GM19452 (cell line): Measurements from ENCODE around the gene HOXD4.

ENCODE experiments used
- ATAC-seq: cut with Tn5 transposase; IDR thresholded peaks from one replicate; pipeline ENCODE4 v1.9.1; 2021; ENCODE audit not compliant: unreplicated experiment

Gene HOXD4

DNA sequence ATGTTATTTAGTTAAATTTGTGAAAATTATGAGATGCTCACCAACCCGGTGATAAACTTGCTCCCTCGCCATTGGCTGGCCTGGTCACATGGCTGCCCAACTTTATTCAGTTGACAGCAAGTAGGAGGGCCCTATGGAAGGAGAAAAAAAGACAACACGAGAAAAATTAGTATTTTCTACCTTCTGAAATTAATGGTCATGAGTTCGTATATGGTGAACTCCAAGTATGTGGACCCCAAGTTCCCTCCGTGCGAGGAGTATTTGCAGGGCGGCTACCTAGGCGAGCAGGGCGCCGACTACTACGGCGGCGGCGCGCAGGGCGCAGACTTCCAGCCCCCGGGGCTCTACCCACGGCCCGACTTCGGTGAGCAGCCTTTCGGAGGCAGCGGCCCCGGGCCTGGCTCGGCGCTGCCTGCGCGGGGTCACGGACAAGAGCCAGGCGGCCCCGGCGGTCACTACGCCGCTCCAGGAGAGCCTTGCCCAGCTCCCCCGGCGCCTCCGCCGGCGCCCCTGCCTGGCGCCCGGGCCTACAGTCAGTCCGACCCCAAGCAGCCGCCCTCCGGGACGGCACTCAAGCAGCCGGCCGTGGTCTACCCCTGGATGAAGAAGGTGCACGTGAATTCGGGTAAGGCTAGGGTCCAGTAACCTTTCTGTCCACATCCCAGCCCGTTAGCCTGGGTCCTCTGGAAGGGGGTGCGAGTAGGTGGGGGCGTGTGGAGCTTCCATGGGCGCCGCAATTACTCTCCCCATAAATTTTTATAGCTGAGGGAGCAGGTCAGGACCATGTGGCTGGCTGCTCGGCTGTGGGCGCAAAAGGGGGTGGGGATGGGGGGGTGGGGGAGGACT, at the start of gene HOXD4:
Gene HOXD4 (plus strand): TSS at position 109 of the 846 bp plus-strand sequence. CDS start 84 bp downstream, at position 193.
- ATAC-seq: no peak

DNA sequence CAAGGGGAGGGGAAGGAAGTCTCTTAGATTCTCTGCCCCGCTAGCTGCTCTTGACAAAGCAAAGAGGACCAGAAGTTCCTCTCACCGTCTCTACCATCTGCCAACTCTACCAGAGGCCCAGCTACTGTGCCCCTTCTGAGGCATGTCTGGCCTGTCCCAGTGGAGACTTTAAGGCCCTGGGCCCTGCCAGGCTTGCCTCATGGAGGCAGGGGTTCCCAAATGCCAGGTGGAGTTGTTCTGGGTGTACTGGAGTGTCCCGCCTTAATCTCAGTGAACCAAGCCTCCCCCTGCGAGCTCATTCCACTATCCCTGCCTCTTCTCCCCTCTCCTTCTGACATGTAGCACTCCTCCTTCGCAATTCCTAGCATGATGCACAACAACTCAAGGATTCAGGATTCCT, 49.5 kb upstream of the HOXD4 start:
- ATAC-seq: no peak

DNA sequence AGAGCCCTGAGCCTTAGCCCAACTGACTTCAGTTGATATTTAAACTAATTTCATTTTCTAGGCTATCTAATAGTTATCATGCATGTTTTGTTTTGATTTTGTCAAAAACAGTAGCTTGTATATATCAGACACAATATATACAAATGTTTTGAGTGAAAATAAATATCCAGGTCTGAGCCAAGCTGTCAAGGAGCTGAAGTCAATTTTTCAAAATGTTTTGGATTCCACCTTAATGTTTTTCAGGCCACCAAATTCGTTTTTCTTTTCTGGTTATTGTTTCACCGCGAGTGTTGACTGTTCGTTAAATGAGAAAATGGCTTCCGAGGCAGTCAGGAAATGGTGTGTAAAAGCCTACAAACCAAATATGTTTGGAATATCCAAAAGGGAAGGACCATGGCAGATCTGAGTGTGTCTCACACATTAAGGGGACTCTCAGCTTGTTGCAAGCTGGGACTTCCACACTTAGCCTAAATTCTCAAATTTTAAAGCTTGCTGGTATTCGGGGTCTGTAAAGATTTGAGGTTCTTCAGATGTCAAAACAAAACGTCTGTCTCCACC, 49.0 kb upstream of the HOXD4 start:
- no peak for ATAC-seq

DNA sequence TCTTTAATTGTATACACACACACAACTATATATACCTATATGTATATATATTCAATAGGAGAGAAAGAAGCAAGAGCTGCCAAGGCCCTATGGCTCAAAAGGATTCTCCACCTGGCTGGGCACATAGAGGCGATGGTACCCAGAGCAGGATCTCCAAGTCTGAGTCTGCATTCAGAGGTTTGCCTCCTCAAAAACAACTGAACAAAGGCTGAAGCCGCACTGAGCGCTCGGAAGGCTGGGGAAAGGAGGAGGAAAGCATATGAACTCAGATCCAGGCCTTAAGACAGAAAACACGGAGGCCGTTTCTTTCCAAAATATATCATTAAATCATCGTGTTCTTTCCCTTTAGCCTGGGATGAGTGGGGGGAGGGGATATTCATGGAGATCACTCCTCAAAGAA, 48.2 kb upstream of the HOXD4 start:
- ATAC-seq: no peak

DNA sequence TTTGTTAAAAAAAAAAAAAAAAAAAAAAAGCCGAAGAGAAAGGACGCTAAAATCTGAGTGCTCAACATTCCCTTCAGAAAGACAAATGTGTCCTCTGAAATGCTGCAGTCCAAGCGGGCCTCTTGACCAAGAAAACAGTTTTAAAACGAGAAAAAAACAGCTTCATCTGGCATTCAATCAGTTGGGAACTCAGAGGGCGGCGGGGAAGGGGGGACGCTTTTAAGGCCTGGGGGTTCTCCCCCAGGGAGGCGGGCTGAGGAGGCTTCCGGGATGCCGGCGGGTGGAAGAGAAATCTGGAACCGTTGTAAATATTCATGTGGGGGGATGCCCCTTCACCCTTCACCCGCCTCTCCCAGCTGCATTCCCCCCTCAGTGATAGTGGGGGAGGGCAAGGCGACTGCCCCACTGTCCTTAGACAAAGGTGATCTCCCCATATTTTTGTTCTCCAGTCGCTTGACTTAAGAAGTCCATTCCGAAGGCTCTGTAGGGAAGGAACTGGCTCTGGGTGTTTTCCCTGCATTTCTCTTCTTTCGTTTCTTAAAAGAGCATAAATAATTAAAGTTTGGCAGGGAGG, 47.5 kb upstream of the HOXD4 start:
- no peak for ATAC-seq

DNA sequence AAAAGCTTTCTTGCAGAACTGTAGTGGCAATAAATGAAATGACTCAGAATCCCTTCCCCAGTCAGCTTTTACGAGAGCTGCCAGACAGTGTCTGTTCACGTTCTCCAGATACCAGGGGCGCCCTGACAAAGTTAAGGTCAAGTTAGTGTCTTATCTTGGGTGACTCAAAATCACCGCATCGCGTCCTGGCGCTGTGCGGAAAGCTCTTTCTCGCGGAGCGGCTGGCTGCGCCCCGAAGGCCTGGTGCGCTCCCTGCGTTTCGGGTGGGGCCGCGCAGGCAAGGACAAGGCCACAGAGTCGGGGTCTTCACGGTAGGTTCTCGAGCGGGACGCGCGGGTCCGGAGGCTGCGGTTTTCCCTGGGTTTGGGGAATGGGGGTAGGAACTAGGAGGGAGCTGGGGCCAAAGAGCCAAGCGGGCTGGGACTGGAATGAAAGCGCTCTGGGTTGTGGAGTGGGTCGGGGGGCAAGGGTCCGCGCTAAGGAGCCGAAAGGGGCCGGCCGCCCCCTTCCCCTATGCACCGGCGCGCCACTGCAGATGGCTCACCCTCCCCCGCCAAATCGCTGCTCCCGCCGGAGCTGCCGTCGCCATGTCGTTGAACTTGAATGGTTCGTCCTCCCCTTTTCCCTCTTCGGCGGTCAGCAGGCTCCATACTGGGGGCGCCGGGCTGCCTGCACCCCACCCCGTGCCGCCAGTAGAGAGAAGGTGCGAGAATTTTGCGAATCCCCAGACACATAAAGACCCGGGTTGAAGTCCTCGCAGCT, 46.9 kb upstream of the HOXD4 start:
- no peak for ATAC-seq

DNA sequence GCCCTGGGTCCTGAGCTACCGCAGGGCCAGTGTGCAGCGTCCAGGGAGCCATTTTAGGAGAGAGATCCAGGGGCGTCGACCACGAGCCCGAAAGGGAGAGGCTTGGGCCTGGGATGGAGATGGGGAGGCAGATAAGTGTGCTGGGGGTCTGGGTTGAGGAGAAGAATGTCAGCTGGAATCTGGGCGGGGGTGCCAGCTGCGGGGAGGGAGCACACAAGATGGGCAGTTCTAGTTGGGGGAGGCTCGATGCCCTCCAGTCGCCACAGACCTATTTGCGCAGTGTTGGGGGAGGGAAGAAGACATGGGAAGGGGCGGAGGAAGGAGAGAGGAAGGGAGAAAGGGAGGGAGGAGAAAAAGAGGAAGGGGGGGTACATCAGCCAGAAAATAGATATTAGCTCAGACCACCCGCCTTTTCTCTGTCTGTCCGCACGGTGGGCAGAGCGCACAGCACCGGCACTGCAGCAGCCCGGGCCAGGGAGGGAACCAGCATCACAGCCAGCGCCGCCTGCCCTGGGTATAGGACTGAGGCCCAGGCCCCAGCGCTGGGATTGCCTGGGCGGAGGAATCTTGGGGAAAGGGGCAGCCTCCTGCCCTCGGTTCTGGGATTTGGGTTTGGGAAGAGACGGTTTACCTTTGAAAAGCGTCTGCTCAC, 46.1 kb upstream of the HOXD4 start:
- no peak for ATAC-seq

DNA sequence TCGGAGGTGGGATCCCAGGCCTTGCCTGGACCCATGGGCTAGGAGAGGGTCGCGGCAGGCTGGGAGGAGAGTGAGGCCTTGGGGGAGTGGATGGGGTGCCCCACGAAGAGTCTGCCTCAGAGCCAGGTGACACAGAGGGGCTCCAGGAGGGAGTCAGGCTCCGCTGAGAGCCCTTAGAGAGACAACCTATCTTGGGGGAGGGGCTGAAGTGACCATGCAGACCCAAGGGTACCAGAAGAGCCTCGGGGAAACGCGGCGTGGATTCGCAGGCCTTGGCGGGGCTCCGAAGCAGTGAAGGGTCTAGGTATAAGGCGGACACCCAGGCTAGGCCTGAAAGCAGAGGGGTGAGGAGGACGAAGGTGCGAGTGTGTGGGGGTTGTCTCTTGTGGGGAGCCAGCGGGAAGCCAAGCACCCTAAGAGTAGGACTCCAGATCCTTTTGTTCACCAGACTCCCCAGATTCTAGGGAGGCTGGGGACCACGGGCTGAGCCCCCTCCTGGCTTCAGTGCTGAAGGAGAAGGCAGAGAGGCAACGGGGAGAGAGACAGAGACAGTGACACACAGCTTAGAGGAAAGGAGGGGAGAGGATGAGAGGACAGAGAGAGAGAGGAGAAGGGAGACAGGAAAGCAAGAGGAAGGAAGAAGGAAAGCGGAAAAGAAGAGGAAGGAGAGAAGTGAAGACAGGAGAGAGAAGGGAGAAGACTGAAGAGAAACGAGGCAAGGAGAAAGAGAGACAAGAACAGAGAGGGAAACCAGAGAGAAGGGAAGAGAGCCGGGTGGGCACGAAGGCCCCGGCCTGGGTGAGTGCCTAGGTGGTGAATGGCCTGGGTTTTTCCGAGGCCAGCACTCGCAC, 45.4 kb upstream of the HOXD4 start:
- no peak for ATAC-seq

DNA sequence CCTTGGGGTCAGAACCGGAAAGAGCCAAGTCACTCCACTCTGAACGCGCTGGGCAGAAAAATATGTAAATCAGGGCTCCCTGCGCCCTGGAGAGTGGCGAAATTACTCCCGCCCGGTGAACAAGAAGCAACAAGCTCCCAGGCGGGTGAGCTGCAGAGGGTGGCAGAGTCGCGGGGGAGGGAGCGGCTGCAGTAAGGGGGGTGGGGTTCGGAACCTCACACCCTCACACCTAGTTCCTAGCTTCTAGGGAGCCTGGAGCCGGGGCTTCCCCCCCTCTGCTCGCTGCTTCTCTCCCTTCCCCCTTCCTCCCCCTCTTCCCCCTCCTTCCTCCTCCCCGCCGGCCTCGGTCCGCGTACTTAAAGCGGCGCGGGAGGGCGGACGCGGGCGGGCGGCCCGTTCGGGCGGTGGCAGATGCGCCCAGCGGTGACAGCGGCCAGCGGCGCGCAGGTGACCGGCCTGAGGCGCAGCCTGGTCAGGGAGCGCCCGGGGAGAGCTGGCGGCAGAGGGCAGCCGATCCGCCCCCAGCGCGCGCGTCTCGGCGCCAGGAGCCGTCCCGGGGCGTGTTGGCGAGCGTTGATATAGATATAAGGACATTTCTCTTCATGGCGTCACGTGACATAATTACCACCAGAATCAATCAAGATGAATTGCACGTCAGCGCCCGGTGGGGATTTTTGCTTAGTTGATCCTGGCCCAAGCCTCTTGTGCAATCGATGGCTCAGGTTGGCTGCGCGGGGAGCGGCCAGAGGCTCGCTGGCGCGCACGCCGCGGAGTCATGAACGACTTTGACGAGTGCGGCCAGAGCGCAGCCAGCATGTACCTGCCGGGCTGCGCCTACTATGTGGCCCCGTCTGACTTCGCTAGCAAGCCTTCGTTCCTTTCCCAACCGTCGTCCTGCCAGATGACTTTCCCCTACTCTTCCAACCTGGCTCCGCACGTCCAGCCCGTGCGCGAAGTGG, 44.5 kb upstream of the HOXD4 start, which contains the start of gene HOXD11:
Gene HOXD11 (plus strand): TSS at position 700 of the 959 bp plus-strand sequence. CDS start 76 bp downstream, at position 776.
- ATAC-seq: no peak

DNA sequence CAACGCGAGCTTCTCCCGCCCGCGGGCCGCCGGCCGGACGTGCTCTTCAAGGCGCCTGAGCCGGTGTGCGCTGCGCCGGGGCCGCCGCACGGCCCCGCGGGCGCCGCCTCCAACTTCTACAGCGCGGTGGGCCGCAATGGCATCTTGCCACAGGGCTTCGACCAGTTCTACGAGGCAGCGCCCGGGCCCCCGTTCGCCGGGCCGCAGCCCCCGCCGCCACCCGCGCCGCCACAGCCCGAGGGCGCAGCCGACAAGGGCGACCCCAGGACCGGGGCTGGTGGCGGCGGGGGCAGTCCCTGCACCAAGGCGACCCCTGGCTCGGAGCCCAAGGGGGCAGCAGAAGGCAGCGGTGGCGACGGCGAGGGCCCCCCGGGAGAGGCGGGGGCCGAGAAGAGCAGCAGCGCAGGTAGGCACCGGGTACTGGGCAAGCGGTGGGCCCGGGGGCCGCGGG, 43.6 kb upstream of the HOXD4 start:
- ATAC-seq: no peak

DNA sequence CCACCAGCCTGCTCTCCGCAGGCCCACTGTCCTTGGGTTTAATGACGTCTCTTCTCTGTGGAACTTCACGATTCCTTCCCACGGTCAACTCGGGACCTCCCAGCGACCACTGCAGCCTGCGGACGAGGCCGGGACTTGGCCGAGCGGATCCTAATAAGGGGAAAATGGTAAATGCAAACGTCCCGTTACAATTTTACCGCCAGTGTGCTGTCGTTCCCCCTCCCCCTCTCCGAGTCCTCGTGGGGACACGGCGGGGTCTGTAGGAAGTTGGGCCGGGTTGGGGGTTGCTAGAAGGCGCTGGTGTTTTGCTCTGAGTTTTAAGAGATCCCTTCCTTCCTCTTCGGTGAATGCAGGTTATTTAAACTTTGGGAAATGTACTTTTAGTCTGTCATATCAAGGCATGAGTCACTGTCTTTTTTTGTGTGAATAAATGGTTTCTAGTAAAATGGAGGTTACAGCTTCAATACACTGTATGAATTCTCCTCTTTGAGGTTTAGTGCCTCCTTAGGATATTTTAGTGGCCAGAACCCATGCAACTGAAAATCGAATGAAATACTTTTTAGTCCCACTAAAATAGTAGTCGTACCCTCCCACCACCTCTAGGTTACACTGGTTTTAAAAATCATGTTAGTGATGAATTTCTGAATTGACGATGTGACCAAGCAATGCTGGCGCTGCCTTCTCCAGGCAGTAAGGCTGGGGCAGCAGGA, 42.0 kb upstream of the HOXD4 start:
- no peak for ATAC-seq

DNA sequence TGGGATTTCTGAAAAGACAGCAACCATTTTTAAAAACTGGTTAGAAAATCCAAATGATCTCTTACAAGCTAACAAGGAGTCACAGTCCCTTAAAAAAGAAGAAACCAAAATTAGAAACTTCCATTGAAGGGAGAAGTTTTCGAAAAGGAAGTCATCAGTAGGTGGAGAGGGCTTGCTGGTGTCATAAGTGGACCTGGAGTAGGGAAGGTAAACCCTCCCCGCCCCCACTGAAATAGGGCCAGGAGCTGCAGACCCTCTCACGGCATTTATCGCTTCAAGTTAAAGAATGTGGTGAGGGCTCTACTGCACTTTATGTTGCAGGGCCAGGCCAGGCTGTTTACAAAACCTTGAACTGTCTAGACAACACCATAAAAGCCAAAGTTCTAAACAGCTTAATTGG, 41.4 kb upstream of the HOXD4 start:
- ATAC-seq: no peak

DNA sequence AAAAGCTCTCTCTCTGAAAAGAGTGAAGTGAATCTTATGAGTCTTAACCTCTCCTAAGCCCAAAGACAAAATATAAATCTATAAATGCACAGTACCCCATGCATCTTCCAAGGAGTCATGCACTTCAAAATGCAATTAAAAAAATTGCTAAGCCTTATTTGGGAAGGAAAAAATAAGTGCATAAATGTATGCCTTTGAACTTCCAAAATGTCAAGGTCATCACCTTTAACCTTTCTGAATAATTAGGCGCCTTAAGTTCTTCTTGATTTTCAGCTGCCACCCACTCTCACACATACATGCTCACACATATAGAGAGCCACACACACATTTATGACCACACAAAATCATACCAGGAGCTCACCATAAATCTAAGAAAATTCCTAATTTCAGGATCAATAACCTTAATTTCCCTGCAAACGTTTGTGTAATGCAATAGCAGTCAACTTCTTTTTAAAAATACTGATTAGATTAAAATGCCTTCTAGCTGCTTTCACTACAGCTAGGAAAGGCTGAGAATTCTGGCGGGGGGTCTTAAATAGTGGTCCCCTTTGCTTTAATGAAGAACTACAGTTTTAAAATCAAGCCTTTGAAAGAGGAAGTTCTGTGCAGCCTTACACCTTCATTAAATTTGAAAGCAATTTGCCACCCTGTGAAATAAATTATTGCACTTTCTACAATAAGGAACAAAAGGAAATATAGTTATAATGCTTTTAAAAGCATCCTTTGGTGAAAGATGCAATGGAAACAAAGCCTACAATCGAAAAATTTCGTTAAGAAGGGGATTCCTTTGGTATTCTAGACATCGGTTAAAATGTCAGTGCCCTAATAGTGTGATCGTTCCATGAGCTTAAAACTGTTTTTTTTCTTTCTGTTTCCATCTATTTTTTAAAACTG, 40.7 kb upstream of the HOXD4 start:
- no peak for ATAC-seq

DNA sequence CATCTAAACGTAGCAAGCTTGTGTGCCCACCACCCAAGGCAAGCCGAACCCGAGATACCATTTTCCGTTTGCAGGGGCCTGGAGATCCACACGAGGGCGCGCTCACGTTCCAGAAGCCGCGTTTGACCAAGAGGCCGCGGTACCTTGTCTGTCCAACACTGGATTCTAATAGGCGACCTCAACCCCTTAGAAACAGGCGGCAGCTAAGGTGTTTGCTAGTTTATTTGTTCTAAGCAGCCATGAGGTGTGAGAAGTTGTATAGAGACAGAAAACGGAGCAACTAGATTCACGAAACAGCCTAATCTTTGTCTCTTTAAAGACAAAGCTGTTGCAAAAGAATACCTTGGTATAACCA, 40.1 kb upstream of the HOXD4 start:
- no peak for ATAC-seq

DNA sequence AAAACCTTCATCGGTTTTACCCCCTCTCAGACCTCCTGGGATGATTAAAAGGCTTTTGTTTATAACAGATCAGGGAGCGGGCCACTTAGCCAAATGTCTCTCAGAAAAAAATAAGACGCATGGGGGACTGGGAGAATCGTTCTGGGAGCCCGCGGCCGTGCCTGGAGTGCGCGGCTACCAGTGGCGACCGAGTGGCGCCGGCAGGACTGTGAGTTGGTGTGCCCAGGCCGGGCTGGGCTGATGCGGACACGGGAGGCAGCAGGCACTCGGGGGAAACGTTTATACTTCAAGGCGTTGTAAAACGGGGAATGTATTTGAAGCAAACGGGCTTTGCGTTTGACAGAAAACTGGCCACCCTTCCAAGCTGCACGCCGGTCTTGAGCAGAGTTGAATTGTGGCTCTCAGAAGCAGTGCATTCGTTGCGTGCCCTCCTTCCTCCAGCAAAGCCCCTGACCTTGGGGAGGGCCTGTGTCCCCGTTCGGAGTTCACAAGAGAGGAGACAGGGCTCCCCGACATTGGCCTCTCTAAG, 39.4 kb upstream of the HOXD4 start:
- no peak for ATAC-seq

DNA sequence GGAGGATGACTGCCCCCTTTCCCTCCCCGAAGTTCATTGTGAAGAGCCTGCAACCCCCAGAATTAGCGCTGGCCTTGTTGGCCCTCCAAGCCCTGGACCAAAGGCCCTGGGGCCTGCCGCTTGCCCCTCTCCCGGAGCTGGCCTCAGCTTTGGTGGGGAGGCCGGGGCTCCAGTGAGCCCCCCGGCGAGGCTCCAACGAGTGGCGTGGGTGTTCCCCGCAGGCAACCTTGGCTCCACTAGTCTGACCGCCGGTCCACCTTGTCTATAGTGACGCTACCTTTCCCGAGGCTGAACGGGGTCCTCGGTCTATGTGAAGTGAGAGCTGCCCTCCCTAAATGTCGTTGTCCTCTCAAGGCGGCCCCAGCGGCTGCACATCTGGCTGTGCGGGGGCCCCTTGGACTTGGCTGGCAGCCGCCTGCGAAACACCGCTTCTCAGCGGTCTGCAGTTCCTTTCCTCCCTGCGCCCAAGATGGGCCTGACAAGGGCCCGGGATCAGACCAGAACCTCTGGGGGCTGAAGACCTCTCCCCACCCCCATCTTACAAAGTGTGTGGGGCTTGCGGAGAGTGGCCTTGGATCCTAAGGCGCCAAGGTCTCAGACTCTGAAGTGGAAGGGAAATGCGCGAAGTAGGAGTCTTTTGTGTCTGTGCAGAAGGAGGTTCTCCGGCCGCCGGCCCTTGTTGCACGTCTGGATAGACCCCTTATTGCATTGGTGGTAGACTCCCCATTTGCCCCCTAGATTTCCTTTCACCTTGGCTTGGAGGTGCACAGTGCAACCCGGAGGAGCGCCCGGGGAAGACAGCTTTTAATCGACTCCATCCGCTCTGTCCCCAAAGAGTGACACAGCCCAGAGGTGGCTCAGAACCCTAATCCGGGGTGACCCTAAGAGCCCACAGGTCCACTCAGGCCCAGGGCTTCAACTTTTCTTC, 38.7 kb upstream of the HOXD4 start:
- ATAC-seq: no peak
